ENCODE results near the gene GGPS1.

GRCh38 chr1:235341334-235341733 lies 13.0 kb downstream of the GGPS1 start:
- TF ChIP-seq POLR2A (IDR thresholded peaks at IDR 0.05) (no peak), CTCF (IDR thresholded peaks at IDR 0.05) (no peak)
